H9 (cell line): ENCODE results near the gene CADM1. TPM values are rescaled to one million over a fixed set of nuclear protein-coding genes. Genes with fewer than 3 reads are reported as not detected.

Experiments used
- DNase-seq: peaks from one replicate; pipeline ENCODE4 v3.0.0-alpha.2; 2017
- H2AFZ ChIP-seq: one replicate; pipeline ENCODE4 v1.6.1; 2013; ENCODE audit warnings: mild to moderate bottlenecking, low read length, control low read depth, moderate library complexity
- H2AK5ac ChIP-seq: 2 replicates; pipeline ENCODE4 v1.6.1; 2013; ENCODE audit warnings: low read length, control low read depth, mixed read lengths; ENCODE audit not compliant: insufficient read length
- H2BK120ac ChIP-seq: one replicate; pipeline ENCODE4 v1.6.1; 2013; ENCODE audit warnings: low read depth, mild to moderate bottlenecking, low read length, control low read depth, inconsistent platforms; ENCODE audit not compliant: poor library complexity, severe bottlenecking
- H2BK12ac ChIP-seq: 2 replicates; pipeline ENCODE4 v1.6.1; 2013; ENCODE audit warnings: low read length, control low read depth, mixed read lengths, low read depth; ENCODE audit not compliant: insufficient read length
- H2BK15ac ChIP-seq: 2 replicates; pipeline ENCODE4 v1.6.1; 2013; ENCODE audit warnings: low read depth, low read length, control low read depth
- H2BK20ac ChIP-seq: one replicate; pipeline ENCODE4 v1.6.1; 2013; ENCODE audit warnings: low read depth, mild to moderate bottlenecking, low read length, control low read depth, inconsistent platforms; ENCODE audit not compliant: poor library complexity, severe bottlenecking
- H2BK5ac ChIP-seq: 2 replicates; pipeline ENCODE4 v1.6.1; 2013; ENCODE audit warnings: low read length, control low read depth, mixed read lengths; ENCODE audit not compliant: insufficient read length
- H3K14ac ChIP-seq: 2 replicates; pipeline ENCODE4 v1.6.1; 2013; ENCODE audit warnings: low read length, control low read depth; ENCODE audit not compliant: insufficient read depth
- H3K18ac ChIP-seq: 2 replicates; pipeline ENCODE4 v1.6.1; 2013; ENCODE audit warnings: low read depth, mild to moderate bottlenecking, mixed read lengths, low read length, control low read depth; ENCODE audit not compliant: insufficient read length
- H3K23ac ChIP-seq: 2 replicates; pipeline ENCODE4 v1.6.1; 2013; ENCODE audit warnings: low read length, control low read depth, mixed read lengths, low read depth; ENCODE audit not compliant: insufficient read length
- H3K23me2 ChIP-seq: 2 replicates; pipeline ENCODE4 v1.6.1; 2013; ENCODE audit warnings: low read depth, mild to moderate bottlenecking, mixed read lengths, low read length, control low read depth; ENCODE audit not compliant: insufficient read length, poor library complexity, severe bottlenecking
- H3K27ac ChIP-seq: 2 replicates; pipeline ENCODE4 v1.5.1; 2013; ENCODE audit warnings: low read length, control low read depth, mixed read lengths, low read depth; ENCODE audit not compliant: insufficient read length
- H3K27me3 ChIP-seq: 2 replicates; pipeline ENCODE4 v1.6.1; 2013; ENCODE audit warnings: low read length, control low read depth, inconsistent platforms; ENCODE audit not compliant: insufficient read depth
- H3K4ac ChIP-seq: 2 replicates; pipeline ENCODE4 v1.6.1; 2013; ENCODE audit warnings: low read depth, mild to moderate bottlenecking, control low read depth, inconsistent platforms, low read length, moderate library complexity
- H3K4me1 ChIP-seq: 2 replicates; pipeline ENCODE4 v1.6.1; 2013; ENCODE audit warnings: low read length, control low read depth, inconsistent platforms; ENCODE audit not compliant: insufficient read depth
- H3K4me2 ChIP-seq: 2 replicates; pipeline ENCODE4 v1.6.1; 2013; ENCODE audit warnings: low read length, control low read depth, mixed read lengths; ENCODE audit not compliant: insufficient read length, insufficient read depth
- H3K56ac ChIP-seq: 2 replicates; pipeline ENCODE4 v1.6.1; 2013; ENCODE audit warnings: low read depth, mild to moderate bottlenecking, mixed read lengths, low read length, control low read depth; ENCODE audit not compliant: insufficient read length
- H3K79me1 ChIP-seq: 2 replicates; pipeline ENCODE4 v1.6.1; 2013; ENCODE audit warnings: low read depth, mild to moderate bottlenecking, moderate library complexity, low read length, control low read depth, inconsistent platforms; ENCODE audit not compliant: insufficient read depth, poor library complexity, severe bottlenecking
- H3K79me2 ChIP-seq: 2 replicates; pipeline ENCODE4 v1.6.1; 2013; ENCODE audit warnings: low read length, control low read depth, inconsistent platforms; ENCODE audit not compliant: insufficient read depth
- H3K9ac ChIP-seq: 2 replicates; pipeline ENCODE4 v1.6.1; 2013; ENCODE audit warnings: low read length, control low read depth, mixed read lengths; ENCODE audit not compliant: insufficient read length; ENCODE audit errors: extremely low read depth
- H3K9me3 ChIP-seq: one replicate; pipeline ENCODE4 v1.6.1; 2013; ENCODE audit warnings: low read depth, low read length, inconsistent platforms; ENCODE audit not compliant: control insufficient read depth
- H3T11ph ChIP-seq: one replicate; pipeline ENCODE4 v1.6.1; 2013; ENCODE audit warnings: mild to moderate bottlenecking, low read length, control low read depth, inconsistent platforms
- H4K20me1 ChIP-seq: one replicate; pipeline ENCODE4 v1.6.1; 2013; ENCODE audit not compliant: control insufficient read depth, insufficient read length, insufficient read depth
- H4K5ac ChIP-seq: 2 replicates; pipeline ENCODE4 v1.6.1; 2013; ENCODE audit warnings: low read depth, mild to moderate bottlenecking, mixed read lengths, low read length, control low read depth; ENCODE audit not compliant: insufficient read length
- H4K8ac ChIP-seq: replicated peaks from 2 replicates; pipeline ENCODE4 v1.6.1; 2013; ENCODE audit warnings: low read length, control low read depth, mixed read lengths, low read depth; ENCODE audit not compliant: insufficient read length
- H4K91ac ChIP-seq: 2 replicates; pipeline ENCODE4 v1.6.1; 2013; ENCODE audit warnings: low read depth, mild to moderate bottlenecking, moderate library complexity, mixed read lengths, low read length, control low read depth; ENCODE audit not compliant: insufficient read length
- H3K27ac Mint-ChIP-seq, 3 experiments: 2 replicates in 2 of 3; 3 replicates in 1 of 3; pipeline ENCODE4 v1.8.0; 2020 to 2021; ENCODE audit warnings: mixed read lengths in 3 of 3, mild to moderate bottlenecking in 1 of 3, moderate library complexity in 1 of 3
- H3K27me3 Mint-ChIP-seq: 2 replicates; pipeline ENCODE4 v1.8.0; 2021; ENCODE audit warnings: low read depth, mild to moderate bottlenecking, moderate library complexity, mixed read lengths
- H3K36me3 Mint-ChIP-seq, 3 experiments: 2 replicates in 2 of 3; 3 replicates in 1 of 3; pipeline ENCODE4 v1.8.0; 2020 to 2021; ENCODE audit warnings: low read depth in 3 of 3, mixed read lengths in 3 of 3; ENCODE audit not compliant: insufficient read depth in 1 of 3
- H3K4me1 Mint-ChIP-seq, 2 experiments: 2 replicates each; pipeline ENCODE4 v1.8.0; 2020; ENCODE audit warnings: mixed read lengths in 2 of 2
- H3K4me3 Mint-ChIP-seq, 2 experiments: 2 replicates in 1 of 2; 3 replicates in 1 of 2; pipeline ENCODE4 v1.8.0; 2020 to 2021; ENCODE audit warnings: mild to moderate bottlenecking in 2 of 2, mixed read lengths in 2 of 2, moderate library complexity in 1 of 2
- H3K9me3 Mint-ChIP-seq, 2 experiments: 2 replicates in 1 of 2; 3 replicates in 1 of 2; pipeline ENCODE4 v1.8.0; 2020; ENCODE audit warnings: mild to moderate bottlenecking in 2 of 2, mixed read lengths in 2 of 2, moderate library complexity in 1 of 2
- CTCF ChIP-seq: fragments of 200-600 bp; sonication (generic); conservative IDR thresholded peaks from 3 replicates; pipeline ENCODE4 v1.8.0; 2021; ENCODE audit warnings: antibody characterized with exemption, mild to moderate bottlenecking
- WGBS: extraction: QIAGEN DNeasy Blood & Tissue Kit; methylation state at CpG from one replicate; pipeline ENCODE4 v1.1.7; 2013; ENCODE audit warnings: missing lambda C conversion rate, low lambda C conversion rate, mixed read lengths; ENCODE audit not compliant: insufficient read length; ENCODE audit errors: extremely low coverage; 5-methylcytosine and 5-hydroxymethylcytosine counted together
- total RNA-seq: library from RNA; stranded (reverse); gene quantifications from 2 replicates; pipeline ENCODE4 v1.2.1, GENCODE V29; 2021

CADM1 gene
- total RNA-seq, 1 experiment from 2014 or later: 11.9 TPM

DNA sequence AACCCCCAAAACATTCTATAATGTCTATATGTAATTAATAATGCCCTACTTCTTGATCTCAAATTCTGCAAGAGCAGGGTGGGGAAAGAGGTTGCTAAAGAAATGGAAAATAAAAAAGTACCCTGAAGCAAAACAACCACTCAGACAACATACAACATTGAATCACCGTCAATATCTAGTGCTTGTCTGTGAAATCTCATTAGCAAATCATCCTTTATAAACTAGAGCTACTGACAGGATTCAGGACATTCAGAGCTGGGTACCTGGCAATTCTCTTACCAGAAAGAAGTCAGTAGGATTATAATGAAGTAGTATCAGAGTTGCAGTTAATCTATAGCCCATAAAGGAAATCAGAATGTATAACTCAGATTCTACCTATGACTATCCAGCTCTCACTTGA, 143.2 kb downstream of the CADM1 start:
- Mint-ChIP-seq H3K36me3 (no peaks in the 10 kb centered on the region), H3K4me1 (0 out of 4 replicates have a peak, but pooled peaks cover 0 to 1% of the 10 kb centered on the region in 2 experiments), H3K4me3 (no peak overlapping the region), H3K27me3 (no peaks in the 10 kb centered on the region), H3K27ac (no peak overlapping the region), H3K9me3 (no peaks in the 10 kb centered on the region)
- H3K9ac ChIP-seq: no peak overlapping the region
- H3K23ac ChIP-seq: no peak overlapping the region
- no peak for DNase-seq
- no peak overlapping the region for H2BK120ac ChIP-seq
- no peak overlapping the region for H3T11ph ChIP-seq
- no peak overlapping the region for H3K4me2 ChIP-seq
- H3K79me1 ChIP-seq: no peaks in the 10 kb centered on the region
- no peak overlapping the region for H2AFZ ChIP-seq
- H3K4ac ChIP-seq: no peak overlapping the region
- H4K91ac ChIP-seq: no peak overlapping the region
- H2AK5ac ChIP-seq: no peak overlapping the region
- H2BK12ac ChIP-seq: no peak overlapping the region
- H3K14ac ChIP-seq: no peak overlapping the region
- H4K8ac ChIP-seq: no peak overlapping the region
- no peak overlapping the region for H2BK15ac ChIP-seq
- no peaks in the 10 kb centered on the region for H3K79me2 ChIP-seq
- no peak overlapping the region for H2BK5ac ChIP-seq
- no peaks in the 10 kb centered on the region for H3K4me1 ChIP-seq
- H4K5ac ChIP-seq: no peak overlapping the region
- H3K9me3 ChIP-seq: no peaks in the 10 kb centered on the region
- no peak overlapping the region for H3K27ac ChIP-seq
- no peak overlapping the region for H3K18ac ChIP-seq
- H3K27me3 ChIP-seq: no peaks in the 10 kb centered on the region
- H2BK20ac ChIP-seq: no peak overlapping the region
- H3K23me2 ChIP-seq: no peaks in the 10 kb centered on the region
- no peaks in the 10 kb centered on the region for H4K20me1 ChIP-seq
- H3K56ac ChIP-seq: no peak overlapping the region
- TF ChIP-seq CTCF: no peak
- no CpG with 5 or more reads among the region's 1 CpG for WGBS
